Upper lobe of left lung (tissue), 4 donors: ENCODE data around the gene GRPR.

ENCODE experiments used
- CTCF ChIP-seq, 6 experiments: fragments of 450-650 bp in 4 of 6; fragments of 200-600 bp in 2 of 6; sonication (generic) in 2 of 6; IDR thresholded peaks; one replicate each; pipeline ENCODE4 v1.5.1; 2016 to 2019; ENCODE audit warnings: antibody characterized with exemption in 6 of 6
- POLR2A ChIP-seq, 4 donors: fragments of 450-650 bp; IDR thresholded peaks; one replicate each; pipeline ENCODE4 v1.5.1; 2016 to 2017; ENCODE audit warnings: antibody characterized with exemption in 4 of 4, mild to moderate bottlenecking in 2 of 4
- POLR2AphosphoS5 ChIP-seq, 2 donors: sonication (generic); formaldehyde crosslinking; IDR thresholded peaks; one replicate each; pipeline ENCODE4 v1.5.1; 2017; ENCODE audit warnings: antibody characterized with exemption in 2 of 2

- no peak for TF ChIP-seq CTCF (IDR thresholded peaks at IDR 0.05)
- no peak for TF ChIP-seq POLR2A (IDR thresholded peaks at IDR 0.05)
- TF ChIP-seq POLR2AphosphoS5 (IDR thresholded peaks at IDR 0.05), result no peak
Observed at GRCh38 chrX:16120431-16120830, 2.9 kb upstream of the GRPR start.
